Gastrocnemius medialis (tissue), 4 donors: ENCODE measurements around the gene ADARB2.

Experiments
- POLR2A ChIP-seq, 2 donors: fragments of 450-650 bp; IDR thresholded peaks; one replicate each; pipeline ENCODE4 v1.6.1; 2017; ENCODE audit warnings: antibody characterized with exemption in 2 of 2, mild to moderate bottlenecking in 2 of 2, moderate library complexity in 2 of 2
- TF ChIP-seq, protein P1 (sequence below), 5 experiments: fragments of 450-650 bp in 3 of 5; fragments of 200-600 bp in 2 of 5; sonication (generic) in 2 of 5; IDR thresholded peaks in 4 of 5; conservative IDR thresholded peaks in 1 of 5; 1 replicate in 4 of 5; 2 replicates in 1 of 5; pipeline ENCODE4 v1.5.1; 2016 to 2019; ENCODE audit warnings: antibody characterized with exemption in 5 of 5, mild to moderate bottlenecking in 3 of 5, moderate library complexity in 3 of 5

DNA sequence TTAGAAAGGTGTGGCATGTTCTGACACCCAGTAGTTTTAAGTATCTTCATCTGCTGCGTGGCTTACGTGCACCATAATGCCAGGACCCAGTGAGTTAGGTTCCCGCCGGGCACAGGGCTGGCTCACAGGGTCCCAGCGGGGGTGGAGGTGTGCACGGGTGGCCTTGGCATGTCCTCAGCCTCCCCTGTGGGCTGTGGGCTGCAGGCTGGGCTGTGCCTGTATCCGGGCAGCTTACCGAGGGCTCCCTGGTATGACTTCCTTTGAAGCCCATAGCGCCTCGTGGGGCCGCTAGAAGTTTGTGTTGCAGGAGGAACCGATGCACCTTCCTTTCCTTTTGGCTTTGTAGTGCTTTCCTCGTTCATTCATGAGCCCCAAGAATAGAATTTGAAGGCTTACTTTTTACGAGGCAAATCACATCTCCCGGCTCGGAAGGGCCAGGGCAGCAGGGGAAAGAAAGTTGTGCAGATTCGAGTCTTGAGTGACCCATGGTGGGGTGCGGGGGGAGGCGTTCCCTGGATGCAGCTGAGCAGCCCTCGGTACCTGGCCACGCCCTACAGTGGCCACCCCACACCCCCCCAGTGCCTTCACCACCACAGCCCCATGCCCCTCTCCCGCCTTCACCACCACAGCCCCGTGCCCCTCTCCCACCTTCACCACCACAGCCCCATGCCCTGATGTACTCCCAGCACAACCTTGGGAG is 568.0 kb downstream of the ADARB2 start:
- TF ChIP-seq, protein P1, sequence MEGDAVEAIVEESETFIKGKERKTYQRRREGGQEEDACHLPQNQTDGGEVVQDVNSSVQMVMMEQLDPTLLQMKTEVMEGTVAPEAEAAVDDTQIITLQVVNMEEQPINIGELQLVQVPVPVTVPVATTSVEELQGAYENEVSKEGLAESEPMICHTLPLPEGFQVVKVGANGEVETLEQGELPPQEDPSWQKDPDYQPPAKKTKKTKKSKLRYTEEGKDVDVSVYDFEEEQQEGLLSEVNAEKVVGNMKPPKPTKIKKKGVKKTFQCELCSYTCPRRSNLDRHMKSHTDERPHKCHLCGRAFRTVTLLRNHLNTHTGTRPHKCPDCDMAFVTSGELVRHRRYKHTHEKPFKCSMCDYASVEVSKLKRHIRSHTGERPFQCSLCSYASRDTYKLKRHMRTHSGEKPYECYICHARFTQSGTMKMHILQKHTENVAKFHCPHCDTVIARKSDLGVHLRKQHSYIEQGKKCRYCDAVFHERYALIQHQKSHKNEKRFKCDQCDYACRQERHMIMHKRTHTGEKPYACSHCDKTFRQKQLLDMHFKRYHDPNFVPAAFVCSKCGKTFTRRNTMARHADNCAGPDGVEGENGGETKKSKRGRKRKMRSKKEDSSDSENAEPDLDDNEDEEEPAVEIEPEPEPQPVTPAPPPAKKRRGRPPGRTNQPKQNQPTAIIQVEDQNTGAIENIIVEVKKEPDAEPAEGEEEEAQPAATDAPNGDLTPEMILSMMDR (IDR thresholded peaks at IDR 0.05 in 4 of 5, conservative IDR thresholded peaks at IDR 0.05 in 1 of 5) = no peak
- no peak for TF ChIP-seq POLR2A (IDR thresholded peaks at IDR 0.05)
